ENCODE data around the gene POP7. TPM values are rescaled to one million over a fixed set of nuclear protein-coding genes. Genes with fewer than 3 reads are reported as not detected.

Gene POP7
- total RNA-seq, 1 experiment from 2014 or later, result 29.7 TPM

GRCh38 chr7:100686201-100686821, 19.6 kb upstream of the POP7 start:
- Histone ChIP-seq H3K36me3 (ENCODE audit: insufficient read depth, low read length) (peaks cover 19% of the 10 kb centered on the region), H3K4me1 (ENCODE audit: low read length) (peaks cover 6% of the 10 kb centered on the region), H4K20me1 (ENCODE audit: insufficient read depth, low read depth, low read length) (peaks cover 28% of the 10 kb centered on the region), H3K9me2 (replicated peaks; ENCODE audit: insufficient read depth, low read length) (no peaks in the 10 kb centered on the region), H2AFZ (ENCODE audit: low read length) (no peak overlapping the region), H3K27ac (ENCODE audit: low read length) (no peak overlapping the region), H3K9me3 (ENCODE audit: low read length) (no peaks in the 10 kb centered on the region), H3K79me2 (ENCODE audit: low read length) (peaks cover 31% of the 10 kb centered on the region), H3K9ac (ENCODE audit: low read length) (no peak overlapping the region), H3K4me2 (ENCODE audit: low read depth, low read length, poor library complexity, severe bottlenecking) (no peak overlapping the region), H3K4me3 (ENCODE audit: low read length) (no peak overlapping the region), H3K27me3 (ENCODE audit: low read length) (no peaks in the 10 kb centered on the region)
- no peak for DNase-seq

GRCh38 chr7:100686822-100687211, 19.1 kb upstream of the POP7 start:
- no peak overlapping the region for H3K4me2 ChIP-seq (ENCODE audit: low read depth, low read length, poor library complexity, severe bottlenecking)
- H3K9me2 ChIP-seq (replicated peaks; ENCODE audit: insufficient read depth, low read length), result no peaks in the 10 kb centered on the region
- H3K36me3 ChIP-seq (ENCODE audit: insufficient read depth, low read length), result peaks cover 19% of the 10 kb centered on the region
- H4K20me1 ChIP-seq (ENCODE audit: insufficient read depth, low read depth, low read length), result peaks cover 33% of the 10 kb centered on the region
- no peaks in the 10 kb centered on the region for H3K27me3 ChIP-seq (ENCODE audit: low read length)
- H3K79me2 ChIP-seq (ENCODE audit: low read length), result peaks cover 36% of the 10 kb centered on the region
- no peak overlapping the region for H3K27ac ChIP-seq (ENCODE audit: low read length)
- H3K9me3 ChIP-seq (ENCODE audit: low read length), result no peaks in the 10 kb centered on the region
- peaks cover 11% of the 10 kb centered on the region for H3K4me1 ChIP-seq (ENCODE audit: low read length)
- DNase-seq, result no peak
- H3K4me3 ChIP-seq (ENCODE audit: low read length), result no peak overlapping the region
- H3K9ac ChIP-seq (ENCODE audit: low read length), result no peak overlapping the region
- no peak overlapping the region for H2AFZ ChIP-seq (ENCODE audit: low read length)

GRCh38 chr7:100687261-100687660, 18.7 kb upstream of the POP7 start:
- Histone ChIP-seq H3K9me2 (replicated peaks; ENCODE audit: insufficient read depth, low read length) (no peaks in the 10 kb centered on the region), H3K9me3 (ENCODE audit: low read length) (no peaks in the 10 kb centered on the region), H3K4me1 (ENCODE audit: low read length) (peaks cover 15% of the 10 kb centered on the region), H3K9ac (ENCODE audit: low read length) (no peak overlapping the region), H3K27me3 (ENCODE audit: low read length) (no peaks in the 10 kb centered on the region), H3K4me2 (ENCODE audit: low read depth, low read length, poor library complexity, severe bottlenecking) (no peak overlapping the region), H2AFZ (ENCODE audit: low read length) (no peak overlapping the region), H3K4me3 (ENCODE audit: low read length) (no peak overlapping the region), H3K36me3 (ENCODE audit: insufficient read depth, low read length) (peaks cover 19% of the 10 kb centered on the region), H3K27ac (ENCODE audit: low read length) (no peak overlapping the region), H3K79me2 (ENCODE audit: low read length) (peaks cover 41% of the 10 kb centered on the region), H4K20me1 (ENCODE audit: insufficient read depth, low read depth, low read length) (peaks cover 38% of the 10 kb centered on the region)
- no peak for DNase-seq

- Histone ChIP-seq H3K79me2 (ENCODE audit: low read length) (peaks cover 46% of the 10 kb centered on the region), H3K36me3 (ENCODE audit: insufficient read depth, low read length) (peaks cover 16% of the 10 kb centered on the region), H4K20me1 (ENCODE audit: insufficient read depth, low read depth, low read length) (peaks cover 37% of the 10 kb centered on the region), H3K4me3 (ENCODE audit: low read length) (no peak overlapping the region), H3K4me2 (ENCODE audit: low read depth, low read length, poor library complexity, severe bottlenecking) (no peak overlapping the region), H3K9ac (ENCODE audit: low read length) (no peak overlapping the region), H3K27ac (ENCODE audit: low read length) (no peak overlapping the region), H3K4me1 (ENCODE audit: low read length) (peaks cover 21% of the 10 kb centered on the region), H3K9me2 (replicated peaks; ENCODE audit: insufficient read depth, low read length) (no peaks in the 10 kb centered on the region), H3K27me3 (ENCODE audit: low read length) (no peaks in the 10 kb centered on the region), H3K9me3 (ENCODE audit: low read length) (no peaks in the 10 kb centered on the region), H2AFZ (ENCODE audit: low read length) (no peak overlapping the region)
- DNase-seq, result no peak
Measured at GRCh38 chr7:100687751-100688300, 18.1 kb upstream of the POP7 start.

- Histone ChIP-seq H3K9ac (ENCODE audit: low read length) (no peak overlapping the region), H3K36me3 (ENCODE audit: insufficient read depth, low read length) (peaks cover 16% of the 10 kb centered on the region), H3K9me3 (ENCODE audit: low read length) (no peaks in the 10 kb centered on the region), H3K4me3 (ENCODE audit: low read length) (no peak overlapping the region), H3K27me3 (ENCODE audit: low read length) (no peaks in the 10 kb centered on the region), H2AFZ (ENCODE audit: low read length) (no peak overlapping the region), H3K4me1 (ENCODE audit: low read length) (peaks cover 22% of the 10 kb centered on the region), H4K20me1 (ENCODE audit: insufficient read depth, low read depth, low read length) (peaks cover 37% of the 10 kb centered on the region), H3K79me2 (ENCODE audit: low read length) (peaks cover 52% of the 10 kb centered on the region), H3K27ac (ENCODE audit: low read length) (no peak overlapping the region), H3K9me2 (replicated peaks; ENCODE audit: insufficient read depth, low read length) (no peaks in the 10 kb centered on the region), H3K4me2 (ENCODE audit: low read depth, low read length, poor library complexity, severe bottlenecking) (no peak overlapping the region)
- no peak for DNase-seq
Measured at GRCh38 chr7:100688326-100688860, 17.5 kb upstream of the POP7 start.

GRCh38 chr7:100689230-100690135, 16.4 kb upstream of the POP7 start:
- no peak overlapping the region for H3K27ac ChIP-seq (ENCODE audit: low read length)
- H3K36me3 ChIP-seq (ENCODE audit: insufficient read depth, low read length), result peaks cover 16% of the 10 kb centered on the region
- H4K20me1 ChIP-seq (ENCODE audit: insufficient read depth, low read depth, low read length), result peaks cover 37% of the 10 kb centered on the region
- H2AFZ ChIP-seq (ENCODE audit: low read length), result no peak overlapping the region
- DNase-seq, result no peak
- no peak overlapping the region for H3K4me2 ChIP-seq (ENCODE audit: low read depth, low read length, poor library complexity, severe bottlenecking)
- H3K9me2 ChIP-seq (replicated peaks; ENCODE audit: insufficient read depth, low read length), result no peaks in the 10 kb centered on the region
- no peak overlapping the region for H3K4me3 ChIP-seq (ENCODE audit: low read length)
- H3K4me1 ChIP-seq (ENCODE audit: low read length), result peaks cover 24% of the 10 kb centered on the region
- peaks cover 54% of the 10 kb centered on the region for H3K79me2 ChIP-seq (ENCODE audit: low read length)
- H3K9me3 ChIP-seq (ENCODE audit: low read length), result no peaks in the 10 kb centered on the region
- no peaks in the 10 kb centered on the region for H3K27me3 ChIP-seq (ENCODE audit: low read length)
- no peak overlapping the region for H3K9ac ChIP-seq (ENCODE audit: low read length)

- peak overlapping the region; percentile 14; the same call in 1 of the 2 replicates for H3K27ac ChIP-seq (ENCODE audit: low read length)
- peak overlapping the region; percentile 94 for H3K4me2 ChIP-seq (ENCODE audit: low read depth, low read length, poor library complexity, severe bottlenecking)
- H2AFZ ChIP-seq (ENCODE audit: low read length), result no peak overlapping the region
- H3K27me3 ChIP-seq (ENCODE audit: low read length), result no peaks in the 10 kb centered on the region
- peak; percentile 93 for DNase-seq
- peaks cover 16% of the 10 kb centered on the region for H3K36me3 ChIP-seq (ENCODE audit: insufficient read depth, low read length)
- H3K9me3 ChIP-seq (ENCODE audit: low read length), result no peaks in the 10 kb centered on the region
- H3K4me3 ChIP-seq (ENCODE audit: low read length), result peak overlapping the region; percentile 94
- H4K20me1 ChIP-seq (ENCODE audit: insufficient read depth, low read depth, low read length), result peaks cover 37% of the 10 kb centered on the region
- H3K79me2 ChIP-seq (ENCODE audit: low read length), result peaks cover 54% of the 10 kb centered on the region
- peaks cover 38% of the 10 kb centered on the region for H3K4me1 ChIP-seq (ENCODE audit: low read length)
- H3K9ac ChIP-seq (ENCODE audit: low read length), result peak overlapping the region; percentile 86
- no peaks in the 10 kb centered on the region for H3K9me2 ChIP-seq (replicated peaks; ENCODE audit: insufficient read depth, low read length)
Measured at GRCh38 chr7:100691676-100692577, 14.0 kb upstream of the POP7 start.

Data from Karpas-422 (cell line).